GM23338 (cell line): ENCODE data around the gene SPSB4.

Experiments used
- CREB1 ChIP-seq: fragments of 250-450 bp; sonication (Bioruptor Pico); IDR thresholded peaks from 2 replicates; pipeline ENCODE4 v1.5.0; 2020; ENCODE audit warnings: low read depth, mild to moderate bottlenecking, moderate library complexity
- CTCF ChIP-seq, 2 experiments: fragments of 200-600 bp in 1 of 2; sonication (generic) in 1 of 2; conservative IDR thresholded peaks; 2 replicates each; pipeline versions ENCODE4 v1.5.1 to v1.6.1; 2016 to 2017; ENCODE audit warnings: antibody characterized with exemption in 2 of 2, low read depth in 2 of 2, mild to moderate bottlenecking in 2 of 2, moderate library complexity in 1 of 2
- ETS1 ChIP-seq: IDR thresholded peaks from 2 replicates; pipeline ENCODE4 v1.6.1; 2016; ENCODE audit warnings: antibody characterized with exemption
- EZH2 ChIP-seq: fragments of 200-600 bp; sonication (generic); IDR thresholded peaks from one replicate; pipeline ENCODE4 v1.8.0; 2017; ENCODE audit warnings: antibody characterized with exemption, mild to moderate bottlenecking, low read depth; ENCODE audit not compliant: unreplicated experiment
- EZH2phosphoT487 ChIP-seq: fragments of 200-600 bp; sonication (generic); IDR thresholded peaks from one replicate; pipeline ENCODE4 v1.8.1; 2018; ENCODE audit warnings: antibody characterized with exemption; ENCODE audit not compliant: unreplicated experiment
- JUNB ChIP-seq: IDR thresholded peaks from one replicate; pipeline ENCODE4 v1.6.1; 2016; ENCODE audit warnings: antibody characterized with exemption; ENCODE audit not compliant: unreplicated experiment
- POLR2AphosphoS5 ChIP-seq: IDR thresholded peaks from 2 replicates; pipeline ENCODE4 v1.6.1; 2016; ENCODE audit warnings: antibody characterized with exemption, low read depth
- TF ChIP-seq, protein P1 (sequence below): IDR thresholded peaks from one replicate; pipeline ENCODE4 v1.6.1; 2018; ENCODE audit warnings: antibody characterized with exemption; ENCODE audit not compliant: unreplicated experiment

GRCh38 chr3:141020143-141020830, 30.9 kb upstream of the SPSB4 start:
- TF ChIP-seq CTCF (conservative IDR thresholded peaks at IDR 0.05; ENCODE audit: low read depth in 2 of 2) (no peak), EZH2 (no peak), ETS1 (no peak), EZH2phosphoT487 (no peak), CREB1 (no peak), POLR2AphosphoS5 (no peak), JUNB (no peak)
- TF ChIP-seq, protein P1, sequence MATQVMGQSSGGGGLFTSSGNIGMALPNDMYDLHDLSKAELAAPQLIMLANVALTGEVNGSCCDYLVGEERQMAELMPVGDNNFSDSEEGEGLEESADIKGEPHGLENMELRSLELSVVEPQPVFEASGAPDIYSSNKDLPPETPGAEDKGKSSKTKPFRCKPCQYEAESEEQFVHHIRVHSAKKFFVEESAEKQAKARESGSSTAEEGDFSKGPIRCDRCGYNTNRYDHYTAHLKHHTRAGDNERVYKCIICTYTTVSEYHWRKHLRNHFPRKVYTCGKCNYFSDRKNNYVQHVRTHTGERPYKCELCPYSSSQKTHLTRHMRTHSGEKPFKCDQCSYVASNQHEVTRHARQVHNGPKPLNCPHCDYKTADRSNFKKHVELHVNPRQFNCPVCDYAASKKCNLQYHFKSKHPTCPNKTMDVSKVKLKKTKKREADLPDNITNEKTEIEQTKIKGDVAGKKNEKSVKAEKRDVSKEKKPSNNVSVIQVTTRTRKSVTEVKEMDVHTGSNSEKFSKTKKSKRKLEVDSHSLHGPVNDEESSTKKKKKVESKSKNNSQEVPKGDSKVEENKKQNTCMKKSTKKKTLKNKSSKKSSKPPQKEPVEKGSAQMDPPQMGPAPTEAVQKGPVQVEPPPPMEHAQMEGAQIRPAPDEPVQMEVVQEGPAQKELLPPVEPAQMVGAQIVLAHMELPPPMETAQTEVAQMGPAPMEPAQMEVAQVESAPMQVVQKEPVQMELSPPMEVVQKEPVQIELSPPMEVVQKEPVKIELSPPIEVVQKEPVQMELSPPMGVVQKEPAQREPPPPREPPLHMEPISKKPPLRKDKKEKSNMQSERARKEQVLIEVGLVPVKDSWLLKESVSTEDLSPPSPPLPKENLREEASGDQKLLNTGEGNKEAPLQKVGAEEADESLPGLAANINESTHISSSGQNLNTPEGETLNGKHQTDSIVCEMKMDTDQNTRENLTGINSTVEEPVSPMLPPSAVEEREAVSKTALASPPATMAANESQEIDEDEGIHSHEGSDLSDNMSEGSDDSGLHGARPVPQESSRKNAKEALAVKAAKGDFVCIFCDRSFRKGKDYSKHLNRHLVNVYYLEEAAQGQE = no peak
